Naive B cell (primary cell): ENCODE results near the gene SEC61A2. TPM values are rescaled to one million over a fixed set of nuclear protein-coding genes. Genes with fewer than 3 reads are reported as not detected.
"Not testable (repeated sequence)": the region's sequence is repeated elsewhere in the genome, so short reads cannot be mapped to it uniquely, and the experiment has no call there.

Experiments used
- ATAC-seq, 2 donors: fragments of 150-1000 bp; cut with Tn5 transposase; 2 replicates each; pipeline ENCODE4 v1.10.0; 2021; ENCODE audit warnings: low read depth in 2 of 2, mild to moderate bottlenecking in 2 of 2, moderate library complexity in 2 of 2
- DNase-seq: peaks from one replicate; pipeline ENCODE4 v3.0.0; 2022
- H3K27ac Mint-ChIP-seq, 6 donors: one replicate each; pipeline ENCODE4 v1.8.0; 2020 to 2022; ENCODE audit warnings: mild to moderate bottlenecking in 6 of 6, mixed read lengths in 6 of 6, moderate library complexity in 5 of 6, inconsistent platforms in 2 of 6
- H3K27me3 Mint-ChIP-seq, 3 donors: one replicate each; pipeline ENCODE4 v1.8.0; 2021 to 2022; ENCODE audit warnings: mixed read lengths in 3 of 3, mild to moderate bottlenecking in 1 of 3
- H3K36me3 Mint-ChIP-seq, 2 donors: one replicate each; pipeline ENCODE4 v1.8.0; 2020 to 2022; ENCODE audit warnings: mixed read lengths in 2 of 2, inconsistent platforms in 1 of 2, mild to moderate bottlenecking in 1 of 2
- H3K4me1 Mint-ChIP-seq, 3 donors: one replicate each; pipeline ENCODE4 v1.8.0; 2020 to 2022; ENCODE audit warnings: mixed read lengths in 3 of 3, inconsistent platforms in 1 of 3, mild to moderate bottlenecking in 1 of 3, moderate library complexity in 1 of 3
- H3K4me3 Mint-ChIP-seq, 8 donors: one replicate each; pipeline ENCODE4 v1.8.0; 2020 to 2022; ENCODE audit warnings: mild to moderate bottlenecking in 8 of 8, mixed read lengths in 8 of 8, moderate library complexity in 8 of 8, inconsistent platforms in 2 of 8
- H3K9me3 Mint-ChIP-seq, 7 donors: one replicate each; pipeline ENCODE4 v1.8.0; 2020 to 2022; ENCODE audit warnings: mixed read lengths in 7 of 7, mild to moderate bottlenecking in 5 of 7, inconsistent platforms in 2 of 7, moderate library complexity in 1 of 7
- polyA plus RNA-seq, 6 donors: library from polyadenylated mRNA; unstranded; fragments of 300-500 nt; fragmentation: Illumina TruSeq; gene quantifications; one replicate each; pipeline ENCODE4 v1.2.3, GENCODE V29; 2021; ENCODE audit warnings: low read depth in 6 of 6

Gene SEC61A2
- polyA plus RNA-seq, 6 donors from 2014 or later, result 0.95 to 4.2 (median 2.2) TPM; not detected in 1

- ATAC-seq, result no peak
These were observed 36.7 kb downstream of the SEC61A2 start for GRCh38 chr10:12165999-12166775.

GRCh38 chr10:12171512-12171911, 42.0 kb downstream of the SEC61A2 start:
- ATAC-seq, DNase-seq, H3K4me1 Mint-ChIP-seq, H3K4me3 Mint-ChIP-seq, H3K9me3 Mint-ChIP-seq, H3K27me3 Mint-ChIP-seq: not testable (repeated sequence)
- Mint-ChIP-seq H3K36me3 (peaks cover 8 to 23% of the 10 kb centered on the region in 2 donors), H3K27ac (peak overlapping the region in 1 of 6 donors; percentile 37)

More at GRCh38 chr10:12165999-12166775, 36.7 kb downstream of the SEC61A2 start:
- peak overlapping the region in 1 of 6 donors; percentile 94 for H3K27ac Mint-ChIP-seq
- no peaks in the 10 kb centered on the region for H3K9me3 Mint-ChIP-seq
- no peaks in the 10 kb centered on the region for H3K27me3 Mint-ChIP-seq
- no peak for DNase-seq
- no peak overlapping the region for H3K4me3 Mint-ChIP-seq
- no peaks in the 10 kb centered on the region for H3K4me1 Mint-ChIP-seq
- H3K36me3 Mint-ChIP-seq, result peaks cover 8 to 29% of the 10 kb centered on the region in 2 donors

- Mint-ChIP-seq H3K4me3 (no peak overlapping the region), H3K27ac (no peak overlapping the region), H3K36me3 (peaks cover 0 to 9% of the 10 kb centered on the region in 2 donors), H3K27me3 (no peaks in the 10 kb centered on the region), H3K9me3 (no peaks in the 10 kb centered on the region), H3K4me1 (no peaks in the 10 kb centered on the region)
- DNase-seq (no peak), ATAC-seq (no peak)
These were observed 48.2 kb downstream of the SEC61A2 start for GRCh38 chr10:12177642-12178041.

- Mint-ChIP-seq H3K27me3 (no peaks in the 10 kb centered on the region), H3K9me3 (no peaks in the 10 kb centered on the region), H3K27ac (no peak overlapping the region), H3K4me1 (no peaks in the 10 kb centered on the region), H3K36me3 (peaks cover 0 to 14% of the 10 kb centered on the region in 2 donors), H3K4me3 (no peak overlapping the region)
- DNase-seq (no peak), ATAC-seq (no peak)
These were observed 50.2 kb downstream of the SEC61A2 start for GRCh38 chr10:12179606-12180170.

- Mint-ChIP-seq H3K27ac (peak overlapping the region in 1 of 6 donors; percentile 58), H3K9me3 (no peaks in the 10 kb centered on the region), H3K27me3 (no peaks in the 10 kb centered on the region), H3K36me3 (peaks cover 6 to 21% of the 10 kb centered on the region in 2 donors), H3K4me3 (no peak overlapping the region), H3K4me1 (no peaks in the 10 kb centered on the region)
- DNase-seq (no peak), ATAC-seq (no peak)
These were observed 50.9 kb downstream of the SEC61A2 start for GRCh38 chr10:12180221-12180974.

- DNase-seq, result no peak
- H3K36me3 Mint-ChIP-seq, result peaks cover 8 to 27% of the 10 kb centered on the region in 2 donors
These were observed 51.7 kb downstream of the SEC61A2 start for GRCh38 chr10:12181065-12181775.

GRCh38 chr10:12184165-12184564, 54.7 kb downstream of the SEC61A2 start:
- H3K27me3 Mint-ChIP-seq, result no peaks in the 10 kb centered on the region
- no peak overlapping the region for H3K27ac Mint-ChIP-seq
- no peaks in the 10 kb centered on the region for H3K9me3 Mint-ChIP-seq
- ATAC-seq (no peak), DNase-seq (no peak)
- H3K36me3 Mint-ChIP-seq, result peaks cover 22 to 35% of the 10 kb centered on the region in 2 donors
- no peak overlapping the region for H3K4me3 Mint-ChIP-seq
- peaks cover 4 to 6% (median 5%) of the 10 kb centered on the region in 3 donors for H3K4me1 Mint-ChIP-seq

More at GRCh38 chr10:12181065-12181775, 51.7 kb downstream of the SEC61A2 start:
- peak; percentile 25 to 35 for ATAC-seq
- Mint-ChIP-seq H3K4me1 (no peaks in the 10 kb centered on the region), H3K27me3 (no peaks in the 10 kb centered on the region), H3K4me3 (no peak overlapping the region), H3K27ac (no peak overlapping the region), H3K9me3 (no peaks in the 10 kb centered on the region)

- H3K36me3 Mint-ChIP-seq, result peaks cover 22 to 28% of the 10 kb centered on the region in 2 donors
- H3K27ac Mint-ChIP-seq, result no peak overlapping the region
- ATAC-seq, result no peak
- H3K27me3 Mint-ChIP-seq, result no peaks in the 10 kb centered on the region
- no peaks in the 10 kb centered on the region for H3K9me3 Mint-ChIP-seq
- no peak for DNase-seq
- H3K4me3 Mint-ChIP-seq, result no peak overlapping the region
- peaks cover 4 to 6% (median 5%) of the 10 kb centered on the region in 3 donors for H3K4me1 Mint-ChIP-seq
These were observed 56.8 kb downstream of the SEC61A2 start for GRCh38 chr10:12186323-12186722.

- Mint-ChIP-seq H3K36me3 (peaks cover 22 to 28% of the 10 kb centered on the region in 2 donors), H3K9me3 (no peaks in the 10 kb centered on the region), H3K27ac (peak overlapping the region in 3 of 6 donors; percentile 11 to 59 (median 40)), H3K4me3 (no peak overlapping the region), H3K4me1 (peaks cover 5 to 7% (median 6%) of the 10 kb centered on the region in 3 donors), H3K27me3 (no peaks in the 10 kb centered on the region)
- ATAC-seq (no peak), DNase-seq (no peak)
These were observed 57.9 kb downstream of the SEC61A2 start for GRCh38 chr10:12187321-12187905.

- no peak for DNase-seq
- no peak for ATAC-seq
- Mint-ChIP-seq H3K4me3 (no peak overlapping the region), H3K9me3 (no peaks in the 10 kb centered on the region), H3K4me1 (peaks cover 6 to 10% (median 10%) of the 10 kb centered on the region in 3 donors), H3K27me3 (no peaks in the 10 kb centered on the region), H3K27ac (peak overlapping the region in 1 of 6 donors; percentile 59), H3K36me3 (peaks cover 22 to 23% of the 10 kb centered on the region in 2 donors)
These were observed 59.2 kb downstream of the SEC61A2 start for GRCh38 chr10:12188656-12189055.

- Mint-ChIP-seq H3K4me1 (peaks cover 11 to 17% (median 16%) of the 10 kb centered on the region in 3 donors), H3K36me3 (peaks cover 22% of the 10 kb centered on the region in 2 donors), H3K4me3 (no peak overlapping the region), H3K27me3 (no peaks in the 10 kb centered on the region), H3K27ac (no peak overlapping the region), H3K9me3 (no peaks in the 10 kb centered on the region)
- ATAC-seq, result no peak
- no peak for DNase-seq
These were observed 59.9 kb downstream of the SEC61A2 start for GRCh38 chr10:12189426-12189825.

GRCh38 chr10:12191715-12192114, 62.2 kb downstream of the SEC61A2 start:
- Mint-ChIP-seq H3K27me3 (no peaks in the 10 kb centered on the region), H3K4me3 (peak overlapping the region in 2 of 8 donors; percentile 11 to 61), H3K4me1 (peaks cover 24 to 39% (median 36%) of the 10 kb centered on the region in 3 donors), H3K27ac (peak overlapping the region in 1 of 6 donors; percentile 23), H3K9me3 (no peaks in the 10 kb centered on the region), H3K36me3 (peaks cover 9 to 19% of the 10 kb centered on the region in 2 donors)
- no peak for ATAC-seq
- DNase-seq, result no peak
